GM18499 (cell line): ENCODE results near the gene PACRGL.
"Not testable (repeated sequence)": the region's sequence is repeated elsewhere in the genome, so short reads cannot be mapped to it uniquely, and the experiment has no call there.

Experiments used
- ATAC-seq: cut with Tn5 transposase; IDR thresholded peaks from one replicate; pipeline ENCODE4 v1.9.1; 2021; ENCODE audit warnings: moderate number of reproducible peaks; ENCODE audit not compliant: insufficient read depth, unreplicated experiment

The PACRGL gene

GRCh38 chr4:20711335-20711734 is 11.1 kb downstream of the PACRGL start:
- no peak for ATAC-seq

- ATAC-seq, result no peak
These were observed 22.8 kb downstream of the PACRGL start for GRCh38 chr4:20723019-20723418.

- no peak for ATAC-seq
These were observed 23.2 kb downstream of the PACRGL start for GRCh38 chr4:20723463-20723862.

- no peak for ATAC-seq
These were observed 24.7 kb downstream of the PACRGL start for GRCh38 chr4:20724915-20725314.

GRCh38 chr4:20735931-20736330 is 35.7 kb downstream of the PACRGL start:
- ATAC-seq, result no peak

- ATAC-seq, result not testable (repeated sequence)
These were observed 45.7 kb downstream of the PACRGL start for GRCh38 chr4:20746000-20746399.

- ATAC-seq, result no peak
These were observed 52.4 kb downstream of the PACRGL start for GRCh38 chr4:20752641-20753040.

- no peak for ATAC-seq
These were observed 53.8 kb downstream of the PACRGL start for GRCh38 chr4:20754036-20754435.

- ATAC-seq, result no peak
These were observed 59.8 kb downstream of the PACRGL start for GRCh38 chr4:20760053-20760452.

- no peak for ATAC-seq
These were observed 61.1 kb downstream of the PACRGL start for GRCh38 chr4:20761382-20761781.

GRCh38 chr4:20761826-20762225 is 61.6 kb downstream of the PACRGL start:
- no peak for ATAC-seq

- ATAC-seq, result no peak
These were observed 64.2 kb downstream of the PACRGL start for GRCh38 chr4:20764366-20764992.

GRCh38 chr4:20773144-20773997 is 73.1 kb downstream of the PACRGL start:
- no peak for ATAC-seq

GRCh38 chr4:20778896-20779295 is 78.6 kb downstream of the PACRGL start:
- no peak for ATAC-seq

GRCh38 chr4:20783134-20783533 is 82.9 kb downstream of the PACRGL start:
- not testable (repeated sequence) for ATAC-seq

- ATAC-seq, result no peak
These were observed 87.8 kb downstream of the PACRGL start for GRCh38 chr4:20787940-20788665.
